NCI-H2227 (cell line): ENCODE data around the gene ICAM1.
"Not testable (repeated sequence)": the region's sequence is repeated elsewhere in the genome, so short reads cannot be mapped to it uniquely, and the experiment has no call there.

ENCODE experiments used
- DNase-seq: peaks from one replicate; lab custom pipeline; 2025; ENCODE audit not compliant: unreplicated experiment; lab: John Stamatoyannopoulos, UW

ICAM1 gene

GRCh38 chr19:10274589-10274988, 3.7 kb downstream of the ICAM1 start:
- no peak for DNase-seq

- no peak for DNase-seq
These were observed 7.1 kb downstream of the ICAM1 start for GRCh38 chr19:10277795-10278589.

GRCh38 chr19:10278935-10279334, 8.0 kb downstream of the ICAM1 start:
- no peak for DNase-seq

GRCh38 chr19:10279737-10280442, 9.0 kb downstream of the ICAM1 start:
- no peak for DNase-seq

- not testable (repeated sequence) for DNase-seq
These were observed 11.1 kb downstream of the ICAM1 start for GRCh38 chr19:10282043-10282442.

GRCh38 chr19:10283301-10284064, 12.6 kb downstream of the ICAM1 start:
- no peak for DNase-seq

GRCh38 chr19:10284065-10284959, 13.4 kb downstream of the ICAM1 start:
- DNase-seq = no peak

- no peak for DNase-seq
These were observed 14.0 kb downstream of the ICAM1 start for GRCh38 chr19:10284960-10285278.

GRCh38 chr19:10285393-10285792, 14.5 kb downstream of the ICAM1 start:
- no peak for DNase-seq

GRCh38 chr19:10286803-10287737, 16.1 kb downstream of the ICAM1 start, which contains the start of gene ICAM4:
TSS of gene ICAM4 (plus strand) at chr19:10286955. CDS start at chr19:10287013, 58 bp downstream.
- no peak for DNase-seq

GRCh38 chr19:10288662-10289166, 17.8 kb downstream of the ICAM1 start:
- DNase-seq = peak; percentile 57

- peak; percentile 86 for DNase-seq
These were observed 18.4 kb downstream of the ICAM1 start for GRCh38 chr19:10289167-10289835.

GRCh38 chr19:10289836-10290356, 19.0 kb downstream of the ICAM1 start, which contains the start of gene ICAM5:
TSS of gene ICAM5 (plus strand) at chr19:10289952. CDS start at chr19:10290044, 92 bp downstream.
- no peak for DNase-seq

GRCh38 chr19:10290357-10290875, 19.5 kb downstream of the ICAM1 start:
- DNase-seq = peak; percentile 15

- peak; percentile 53 for DNase-seq
These were observed 20.1 kb downstream of the ICAM1 start for GRCh38 chr19:10290876-10291553.

GRCh38 chr19:10291554-10292205, 20.8 kb downstream of the ICAM1 start:
- no peak for DNase-seq

- peak; percentile 66 for DNase-seq
These were observed 21.4 kb downstream of the ICAM1 start for GRCh38 chr19:10292206-10292788.
